GM12801 (cell line): Measurements from ENCODE around the gene PDGFD.

Experiments used
- CTCF ChIP-seq: IDR thresholded peaks from one replicate; pipeline ENCODE4 v1.5.1; 2011; ENCODE audit warnings: control low read depth; ENCODE audit not compliant: insufficient read length; ENCODE audit errors: extremely low read depth

The PDGFD gene

GRCh38 chr11:103926990-103927389, 237.0 kb downstream of the PDGFD start:
- TF ChIP-seq CTCF: no peak

GRCh38 chr11:103924166-103925013, 239.6 kb downstream of the PDGFD start:
- no peak for TF ChIP-seq CTCF

- TF ChIP-seq CTCF: no peak
These were observed 240.5 kb downstream of the PDGFD start for GRCh38 chr11:103923451-103923931.

- no peak for TF ChIP-seq CTCF
These were observed 243.0 kb downstream of the PDGFD start for GRCh38 chr11:103920933-103921332.

GRCh38 chr11:103920449-103920848, 243.5 kb downstream of the PDGFD start:
- no peak for TF ChIP-seq CTCF

GRCh38 chr11:103910721-103911120, 253.2 kb downstream of the PDGFD start:
- no peak for TF ChIP-seq CTCF

- no peak for TF ChIP-seq CTCF
These were observed 256.1 kb downstream of the PDGFD start for GRCh38 chr11:103907548-103908455.
